Measurements from ENCODE around the gene TRAK1.

DNA sequence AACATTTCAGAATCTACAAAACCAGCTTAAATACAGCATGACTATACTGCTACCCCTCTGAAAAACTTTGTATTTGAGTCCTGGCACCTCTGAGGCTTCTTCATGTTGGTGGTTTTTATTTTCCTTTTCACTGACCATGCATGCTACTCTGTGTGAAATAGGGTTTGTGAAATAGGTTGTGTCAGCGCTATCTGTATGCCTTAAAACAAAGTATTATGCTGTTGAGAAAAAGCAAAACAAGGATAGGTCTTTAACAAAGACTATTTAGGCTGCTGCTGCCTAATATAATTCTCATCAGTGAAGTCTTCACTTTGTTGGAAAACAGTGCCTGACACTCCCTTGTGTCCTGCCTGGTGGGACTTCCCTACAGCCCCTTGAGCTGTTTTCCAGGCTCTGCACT lies 28.7 kb upstream of the TRAK1 start:
- TF ChIP-seq POLR2A (IDR thresholded peaks at IDR 0.05) (no peak), POLR2AphosphoS5 (IDR thresholded peaks at IDR 0.05) (no peak)
- TF ChIP-seq, protein P1, sequence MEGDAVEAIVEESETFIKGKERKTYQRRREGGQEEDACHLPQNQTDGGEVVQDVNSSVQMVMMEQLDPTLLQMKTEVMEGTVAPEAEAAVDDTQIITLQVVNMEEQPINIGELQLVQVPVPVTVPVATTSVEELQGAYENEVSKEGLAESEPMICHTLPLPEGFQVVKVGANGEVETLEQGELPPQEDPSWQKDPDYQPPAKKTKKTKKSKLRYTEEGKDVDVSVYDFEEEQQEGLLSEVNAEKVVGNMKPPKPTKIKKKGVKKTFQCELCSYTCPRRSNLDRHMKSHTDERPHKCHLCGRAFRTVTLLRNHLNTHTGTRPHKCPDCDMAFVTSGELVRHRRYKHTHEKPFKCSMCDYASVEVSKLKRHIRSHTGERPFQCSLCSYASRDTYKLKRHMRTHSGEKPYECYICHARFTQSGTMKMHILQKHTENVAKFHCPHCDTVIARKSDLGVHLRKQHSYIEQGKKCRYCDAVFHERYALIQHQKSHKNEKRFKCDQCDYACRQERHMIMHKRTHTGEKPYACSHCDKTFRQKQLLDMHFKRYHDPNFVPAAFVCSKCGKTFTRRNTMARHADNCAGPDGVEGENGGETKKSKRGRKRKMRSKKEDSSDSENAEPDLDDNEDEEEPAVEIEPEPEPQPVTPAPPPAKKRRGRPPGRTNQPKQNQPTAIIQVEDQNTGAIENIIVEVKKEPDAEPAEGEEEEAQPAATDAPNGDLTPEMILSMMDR (IDR thresholded peaks at IDR 0.05 in 8 of 11, conservative IDR thresholded peaks at IDR 0.05 in 3 of 11): no peak
